ENCODE results near the gene ONECUT3.
"Not testable (repeated sequence)": the region's sequence is repeated elsewhere in the genome, so short reads cannot be mapped to it uniquely, and the experiment has no call there.

Gene ONECUT3

GRCh38 chr19:1755467-1756171, 2.3 kb downstream of the ONECUT3 start:
- no peak for DNase-seq (ENCODE audit: low read depth in 2 of 2)

GRCh38 chr19:1756264-1756663, 3.0 kb downstream of the ONECUT3 start:
- DNase-seq (ENCODE audit: low read depth in 2 of 2), result no peak

GRCh38 chr19:1756705-1757465, 3.6 kb downstream of the ONECUT3 start:
- no peak for DNase-seq (ENCODE audit: low read depth in 2 of 2)

GRCh38 chr19:1757468-1758230, 4.3 kb downstream of the ONECUT3 start:
- DNase-seq (ENCODE audit: low read depth in 2 of 2), result no peak

- no peak for DNase-seq (ENCODE audit: low read depth in 2 of 2)
Measured at GRCh38 chr19:1758231-1758577, 4.9 kb downstream of the ONECUT3 start.

GRCh38 chr19:1758959-1759903, 5.9 kb downstream of the ONECUT3 start:
- DNase-seq (ENCODE audit: low read depth in 2 of 2), result no peak

- DNase-seq (ENCODE audit: low read depth in 2 of 2), result no peak
Measured at GRCh38 chr19:1760020-1760419, 6.7 kb downstream of the ONECUT3 start.

- not testable (repeated sequence) for DNase-seq (ENCODE audit: low read depth in 2 of 2)
Measured at GRCh38 chr19:1760786-1761527, 7.7 kb downstream of the ONECUT3 start.

- DNase-seq (ENCODE audit: low read depth in 2 of 2), result no peak
Measured at GRCh38 chr19:1761528-1762242, 8.4 kb downstream of the ONECUT3 start.

GRCh38 chr19:1762243-1763117, 9.2 kb downstream of the ONECUT3 start:
- no peak for DNase-seq (ENCODE audit: low read depth in 2 of 2)

GRCh38 chr19:1763648-1764639, 10.6 kb downstream of the ONECUT3 start:
- DNase-seq (ENCODE audit: low read depth in 2 of 2), result no peak

GRCh38 chr19:1764729-1765128, 11.4 kb downstream of the ONECUT3 start:
- DNase-seq (ENCODE audit: low read depth in 2 of 2), result no peak

GRCh38 chr19:1765232-1765903, 12.1 kb downstream of the ONECUT3 start:
- DNase-seq (ENCODE audit: low read depth in 2 of 2), result no peak

- DNase-seq (ENCODE audit: low read depth in 2 of 2), result no peak
Measured at GRCh38 chr19:1765904-1766799, 12.8 kb downstream of the ONECUT3 start.

GRCh38 chr19:1766800-1767352, 13.6 kb downstream of the ONECUT3 start:
- no peak for DNase-seq (ENCODE audit: low read depth in 2 of 2)

- DNase-seq (ENCODE audit: low read depth in 2 of 2), result peak; percentile 18 to 33
Measured at GRCh38 chr19:1767464-1767933, 14.2 kb downstream of the ONECUT3 start.
